HepG2 (cell line): ENCODE results near the gene U2AF1L4. TPM values are rescaled to one million over a fixed set of nuclear protein-coding genes. Genes with fewer than 3 reads are reported as not detected.

Source experiments
- ARID4A ChIP-seq: sonication (generic); formaldehyde crosslinking; IDR thresholded peaks from 2 replicates; pipeline ENCODE4 v1.5.0; 2020; ENCODE audit warnings: mild to moderate bottlenecking, missing genetic modification reagents, borderline replicate concordance
- ATF3 ChIP-seq: sonication (generic); formaldehyde crosslinking; IDR thresholded peaks from 2 replicates; pipeline ENCODE4 v1.4.0; 2020; ENCODE audit warnings: missing genetic modification reagents
- BCL3 ChIP-seq: sonication (generic); formaldehyde crosslinking; IDR thresholded peaks from 2 replicates; pipeline ENCODE4 v1.5.1; 2020; ENCODE audit warnings: mild to moderate bottlenecking, missing genetic modification reagents, moderate library complexity
- CREB1 ChIP-seq, 2 experiments: fragments of 450-650 bp in 1 of 2; IDR thresholded peaks; 2 replicates each; pipeline ENCODE4 v1.6.1; 2016 to 2017; ENCODE audit warnings: control low read depth in 1 of 2, mild to moderate bottlenecking in 1 of 2, missing compliant biosample characterization in 1 of 2, missing genetic modification characterization in 1 of 2
- DR1 ChIP-seq: sonication (generic); formaldehyde crosslinking; IDR thresholded peaks from 2 replicates; pipeline ENCODE4 v1.8.0; 2021; ENCODE audit warnings: mild to moderate bottlenecking, missing genetic modification reagents, inconsistent platforms
- DZIP1 ChIP-seq: sonication (generic); formaldehyde crosslinking; IDR thresholded peaks from 2 replicates; pipeline ENCODE4 v1.5.0; 2020; ENCODE audit warnings: mild to moderate bottlenecking, missing genetic modification reagents
- KAT8 ChIP-seq: IDR thresholded peaks from 2 replicates; pipeline ENCODE4 v1.6.1; 2016; ENCODE audit warnings: missing genetic modification reagents, missing compliant biosample characterization
- SIN3B ChIP-seq: fragments of 150-350 bp; IDR thresholded peaks from 2 replicates; pipeline ENCODE4 v1.6.1; 2014; ENCODE audit warnings: low read length
- SMARCC2 ChIP-seq: fragments of 450-650 bp; IDR thresholded peaks from 2 replicates; pipeline ENCODE4 v1.6.1; 2017; ENCODE audit warnings: antibody characterized with exemption, mild to moderate bottlenecking
- STAT6 ChIP-seq: sonication (generic); formaldehyde crosslinking; IDR thresholded peaks from 2 replicates; pipeline ENCODE4 v1.4.0; 2020; ENCODE audit warnings: missing genetic modification reagents, mild to moderate bottlenecking, borderline replicate concordance
- THAP11 ChIP-seq: IDR thresholded peaks from 2 replicates; pipeline ENCODE4 v1.6.1; 2016; ENCODE audit warnings: missing biosample characterization, missing genetic modification reagents
- ZNF615 ChIP-seq: sonication (generic); formaldehyde crosslinking; IDR thresholded peaks from 2 replicates; pipeline ENCODE4 v1.5.0; 2020; ENCODE audit warnings: mild to moderate bottlenecking, missing genetic modification reagents, borderline replicate concordance
- ZNF800 ChIP-seq: sonication (generic); formaldehyde crosslinking; IDR thresholded peaks from 2 replicates; pipeline ENCODE4 v1.4.0; 2020; ENCODE audit warnings: missing genetic modification reagents
- polyA plus RNA-seq, 8 experiments: library from polyadenylated mRNA; depleted of rRNA in 3 of 8; stranded (reverse) in 7 of 8; unstranded in 1 of 8; fragments of >200 nt; fragmentation: Illumina TruSeq in 4 of 8; extraction: Trizol in 4 of 8; gene quantifications; 2 replicates each; pipeline versions ENCODE4 v1.2.1 to v1.2.3, GENCODE V29; 2011 to 2016; ENCODE audit warnings: low read depth in 4 of 8, missing spikeins in 1 of 8, mixed read lengths in 1 of 8; ENCODE audit not compliant: insufficient read depth in 1 of 8
- total RNA-seq, 5 experiments: library from RNA; depleted of rRNA; stranded (reverse); fragments of >200 nt; fragmentation: Illumina TruSeq; extraction: Trizol; gene quantifications; 2 replicates each; pipeline ENCODE4 v1.2.3, GENCODE V29; 2016; ENCODE audit warnings: low read depth in 1 of 5

Gene U2AF1L4
- total and polyA plus RNA-seq, 2 of the 13 experiments (the other 11 are each of a cell fraction or from before 2014, with no cell fraction given) = 7.9 to 15.4 TPM

GRCh38 chr19:35757749-35758608 lies 12.8 kb upstream of the U2AF1L4 start, which contains the start of gene PROSER3 (continued):
- TF ChIP-seq ARID4A (CRISPR knock-in tag) (peak; percentile 94), SIN3B (0 out of 2 replicates have a peak, but pooled peaks have one; percentile 18), BCL3 (CRISPR knock-in tag) (no peak), DR1 (0 out of 2 replicates have a peak, but pooled peaks have one; percentile 33), STAT6 (no peak), DZIP1 (peak; percentile 80), SMARCC2 (no peak), CREB1 (IDR thresholded peaks at IDR 0.05) (peak; percentile 78), CREB1 (CRISPR knock-in tag; IDR thresholded peaks at IDR 0.05) (peak; percentile 87), KAT8 (CRISPR knock-in tag) (peak; percentile 55), THAP11 (peak; percentile 97), ZNF615 (CRISPR knock-in tag) (no peak; the same call in 1 of the 2 replicates), ATF3 (CRISPR knock-in tag) (0 out of 2 replicates have a peak, but pooled peaks have one; percentile 7), ZNF800 (CRISPR knock-in tag) (no peak)
